ENCODE measurements around the gene MAPK14. TPM values are rescaled to one million over a fixed set of nuclear protein-coding genes. Genes with fewer than 3 reads are reported as not detected.

MAPK14 gene
- total and polyA plus RNA-seq, 5 donors from 2014 or later = 44.6 to 65.0 (median 53.8) TPM

DNA sequence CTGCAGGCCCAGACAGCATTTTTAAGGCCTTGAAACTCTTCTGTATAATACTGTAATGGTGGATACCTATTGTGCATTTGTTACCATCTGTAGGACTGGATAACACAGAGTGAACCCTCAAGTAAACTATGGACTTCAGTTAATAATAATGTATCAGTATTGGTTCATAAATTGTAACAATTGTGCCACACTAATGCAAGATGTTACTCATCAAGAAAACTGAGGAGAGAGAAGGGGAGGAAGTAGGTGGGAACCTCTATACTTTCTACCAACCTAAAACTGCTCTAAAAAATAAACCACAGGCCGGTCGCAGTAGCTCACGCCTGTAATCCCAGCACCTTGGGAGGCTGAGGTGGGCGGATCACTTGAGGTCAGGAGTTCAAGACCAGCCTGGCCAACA lies 113.5 kb downstream of the MAPK14 start:
- peaks cover 12% of the 10 kb centered on the region for H3K4me1 ChIP-seq (ENCODE audit: control insufficient read depth, insufficient read depth, low read length, poor library complexity, severe bottlenecking)
- peaks cover 21% of the 10 kb centered on the region for H3K36me3 Mint-ChIP-seq
- peak overlapping the region in 2 of 3 donors; percentile 67 to 87 for H3K27ac Mint-ChIP-seq
- H3K36me3 ChIP-seq (ENCODE audit: control insufficient read depth, insufficient read depth, low read length) = peaks cover 35% of the 10 kb centered on the region
- H3K9me3 Mint-ChIP-seq = peaks cover 0 to 2% (median 0%) of the 10 kb centered on the region in 7 donors
- no peak overlapping the region for H3K4me3 ChIP-seq (ENCODE audit: low read depth, low read length)
- no peak for ATAC-seq (ENCODE audit: low read depth in 2 of 2)
- H3K4me3 Mint-ChIP-seq = peak overlapping the region in 1 of 4 donors; percentile 1
- no peaks in the 10 kb centered on the region for H3K27me3 ChIP-seq (ENCODE audit: control insufficient read depth, insufficient read depth, low read length)
- no peaks in the 10 kb centered on the region for H3K27me3 Mint-ChIP-seq
- H3K9me3 ChIP-seq (ENCODE audit: control insufficient read depth in 2 of 2, low read length in 2 of 2) = no peaks in the 10 kb centered on the region
- DNase-seq = no peak
- H3K27ac ChIP-seq (ENCODE audit: insufficient read depth, low read length, poor library complexity, severe bottlenecking) = no peak overlapping the region
- peaks cover 0 to 42% (median 27%) of the 10 kb centered on the region in 4 donors for H3K4me1 Mint-ChIP-seq

- DNase-seq (no peak), ATAC-seq (ENCODE audit: low read depth in 2 of 2) (no peak)
- peaks cover 27% of the 10 kb centered on the region for H3K36me3 ChIP-seq (ENCODE audit: control insufficient read depth, insufficient read depth, low read length)
- H3K36me3 Mint-ChIP-seq = peaks cover 15% of the 10 kb centered on the region
- H3K27me3 ChIP-seq (ENCODE audit: control insufficient read depth, insufficient read depth, low read length) = no peaks in the 10 kb centered on the region
- H3K9me3 ChIP-seq (ENCODE audit: control insufficient read depth in 2 of 2, low read length in 2 of 2) = no peaks in the 10 kb centered on the region
- H3K27ac Mint-ChIP-seq = peak overlapping the region in 1 of 3 donors; percentile 60
- no peak overlapping the region for H3K4me3 ChIP-seq (ENCODE audit: low read depth, low read length)
- H3K4me1 ChIP-seq (ENCODE audit: control insufficient read depth, insufficient read depth, low read length, poor library complexity, severe bottlenecking) = peaks cover 20% of the 10 kb centered on the region
- peaks cover 0 to 2% (median 0%) of the 10 kb centered on the region in 7 donors for H3K9me3 Mint-ChIP-seq
- H3K4me3 Mint-ChIP-seq = no peak overlapping the region
- no peak overlapping the region for H3K27ac ChIP-seq (ENCODE audit: insufficient read depth, low read length, poor library complexity, severe bottlenecking)
- H3K4me1 Mint-ChIP-seq = peaks cover 5 to 48% (median 35%) of the 10 kb centered on the region in 4 donors
- H3K27me3 Mint-ChIP-seq = no peaks in the 10 kb centered on the region
These were observed 114.4 kb downstream of the MAPK14 start for GRCh38 chr6:36141961-36142360.

- H3K4me1 ChIP-seq (ENCODE audit: control insufficient read depth, insufficient read depth, low read length, poor library complexity, severe bottlenecking) = peaks cover 23% of the 10 kb centered on the region
- no peak overlapping the region for H3K27ac ChIP-seq (ENCODE audit: insufficient read depth, low read length, poor library complexity, severe bottlenecking)
- DNase-seq (no peak), ATAC-seq (ENCODE audit: low read depth in 2 of 2) (no peak)
- no peak overlapping the region for H3K4me3 Mint-ChIP-seq
- peaks cover 7 to 58% (median 42%) of the 10 kb centered on the region in 4 donors for H3K4me1 Mint-ChIP-seq
- H3K36me3 Mint-ChIP-seq = peaks cover 17% of the 10 kb centered on the region
- H3K27me3 ChIP-seq (ENCODE audit: control insufficient read depth, insufficient read depth, low read length) = no peaks in the 10 kb centered on the region
- H3K4me3 ChIP-seq (ENCODE audit: low read depth, low read length) = no peak overlapping the region
- H3K9me3 Mint-ChIP-seq = peaks cover 0 to 6% (median under 1%) of the 10 kb centered on the region in 7 donors
- peaks cover 21% of the 10 kb centered on the region for H3K36me3 ChIP-seq (ENCODE audit: control insufficient read depth, insufficient read depth, low read length)
- no peaks in the 10 kb centered on the region for H3K27me3 Mint-ChIP-seq
- peaks cover 0 to 5% of the 10 kb centered on the region in 2 experiments for H3K9me3 ChIP-seq (ENCODE audit: control insufficient read depth in 2 of 2, low read length in 2 of 2)
- H3K27ac Mint-ChIP-seq = peak overlapping the region; percentile 62 to 91 (median 65)
These were observed 115.6 kb downstream of the MAPK14 start for GRCh38 chr6:36142971-36143838.

- Histone ChIP-seq H3K4me3 (ENCODE audit: low read depth, low read length) (no peak overlapping the region), H3K4me1 (ENCODE audit: control insufficient read depth, insufficient read depth, low read length, poor library complexity, severe bottlenecking) (peaks cover 23% of the 10 kb centered on the region), H3K27me3 (ENCODE audit: control insufficient read depth, insufficient read depth, low read length) (no peaks in the 10 kb centered on the region), H3K27ac (ENCODE audit: insufficient read depth, low read length, poor library complexity, severe bottlenecking) (no peak overlapping the region), H3K36me3 (ENCODE audit: control insufficient read depth, insufficient read depth, low read length) (no peaks in the 10 kb centered on the region), H3K9me3 (ENCODE audit: control insufficient read depth in 2 of 2, low read length in 2 of 2) (peaks cover 0 to 5% of the 10 kb centered on the region in 2 experiments)
- H3K27me3 Mint-ChIP-seq = no peaks in the 10 kb centered on the region
- peaks cover 0 to 8% (median 2%) of the 10 kb centered on the region in 7 donors for H3K9me3 Mint-ChIP-seq
- H3K4me3 Mint-ChIP-seq = no peak overlapping the region
- ATAC-seq (ENCODE audit: low read depth in 2 of 2) (no peak), DNase-seq (no peak)
- H3K4me1 Mint-ChIP-seq = peaks cover 7 to 43% (median 32%) of the 10 kb centered on the region in 4 donors
- H3K27ac Mint-ChIP-seq = peak overlapping the region in 1 of 3 donors; percentile 48
- peaks cover 9% of the 10 kb centered on the region for H3K36me3 Mint-ChIP-seq
These were observed 117.9 kb downstream of the MAPK14 start for GRCh38 chr6:36145495-36145894.

GRCh38 chr6:36147294-36147693 lies 119.7 kb downstream of the MAPK14 start:
- no peak overlapping the region for H3K4me3 ChIP-seq (ENCODE audit: low read depth, low read length)
- no peaks in the 10 kb centered on the region for H3K27me3 ChIP-seq (ENCODE audit: control insufficient read depth, insufficient read depth, low read length)
- H3K27me3 Mint-ChIP-seq = no peaks in the 10 kb centered on the region
- H3K4me1 Mint-ChIP-seq = peaks cover 7 to 30% (median 19%) of the 10 kb centered on the region in 4 donors
- peaks cover 0 to 8% (median 2%) of the 10 kb centered on the region in 7 donors for H3K9me3 Mint-ChIP-seq
- no peak overlapping the region for H3K27ac ChIP-seq (ENCODE audit: insufficient read depth, low read length, poor library complexity, severe bottlenecking)
- H3K9me3 ChIP-seq (ENCODE audit: control insufficient read depth in 2 of 2, low read length in 2 of 2) = peaks cover 0 to 5% of the 10 kb centered on the region in 2 experiments
- H3K36me3 ChIP-seq (ENCODE audit: control insufficient read depth, insufficient read depth, low read length) = no peaks in the 10 kb centered on the region
- H3K27ac Mint-ChIP-seq = peak overlapping the region in 2 of 3 donors; percentile 78 to 87
- peak overlapping the region in 2 of 4 donors; percentile 1 to 59 for H3K4me3 Mint-ChIP-seq
- DNase-seq = no peak
- ATAC-seq (ENCODE audit: low read depth in 2 of 2) = peak in 1 of 2 donors; percentile 20
- peaks cover 12% of the 10 kb centered on the region for H3K4me1 ChIP-seq (ENCODE audit: control insufficient read depth, insufficient read depth, low read length, poor library complexity, severe bottlenecking)
- H3K36me3 Mint-ChIP-seq = peaks cover 9% of the 10 kb centered on the region

DNA sequence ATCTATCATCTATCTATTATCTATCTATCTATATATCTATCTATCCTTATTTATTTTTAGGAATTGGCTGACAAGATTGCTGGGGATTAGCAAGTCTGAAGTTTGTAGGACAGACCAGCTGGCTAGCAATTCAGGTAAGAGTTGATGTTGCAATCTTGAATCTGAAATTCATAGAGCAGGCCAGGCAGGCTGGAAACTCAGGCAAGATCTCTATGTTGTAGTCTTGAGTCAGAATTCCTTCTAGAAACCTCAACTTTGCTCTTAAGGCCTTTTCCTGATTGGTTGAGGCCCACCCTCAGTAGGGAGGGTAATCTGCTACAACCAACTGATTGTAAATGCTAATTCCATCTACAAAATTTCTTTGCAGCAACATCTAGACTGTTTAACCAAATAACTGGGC lies 121.9 kb downstream of the MAPK14 start:
- H3K4me3 ChIP-seq (ENCODE audit: low read depth, low read length) = no peak overlapping the region
- H3K9me3 ChIP-seq (ENCODE audit: control insufficient read depth in 2 of 2, low read length in 2 of 2) = peaks cover 0 to 5% of the 10 kb centered on the region in 2 experiments
- no peak overlapping the region for H3K27ac Mint-ChIP-seq
- no peak for DNase-seq
- H3K27me3 Mint-ChIP-seq = no peaks in the 10 kb centered on the region
- H3K9me3 Mint-ChIP-seq = peaks cover 0 to 8% (median 2%) of the 10 kb centered on the region in 7 donors
- no peak overlapping the region for H3K27ac ChIP-seq (ENCODE audit: insufficient read depth, low read length, poor library complexity, severe bottlenecking)
- ATAC-seq (ENCODE audit: low read depth in 2 of 2) = no peak
- H3K36me3 Mint-ChIP-seq = peaks cover 17% of the 10 kb centered on the region
- H3K27me3 ChIP-seq (ENCODE audit: control insufficient read depth, insufficient read depth, low read length) = no peaks in the 10 kb centered on the region
- H3K4me1 Mint-ChIP-seq = peaks cover 13 to 26% (median 19%) of the 10 kb centered on the region in 4 donors
- no peaks in the 10 kb centered on the region for H3K36me3 ChIP-seq (ENCODE audit: control insufficient read depth, insufficient read depth, low read length)
- no peak overlapping the region for H3K4me3 Mint-ChIP-seq
- H3K4me1 ChIP-seq (ENCODE audit: control insufficient read depth, insufficient read depth, low read length, poor library complexity, severe bottlenecking) = peaks cover 12% of the 10 kb centered on the region

DNA sequence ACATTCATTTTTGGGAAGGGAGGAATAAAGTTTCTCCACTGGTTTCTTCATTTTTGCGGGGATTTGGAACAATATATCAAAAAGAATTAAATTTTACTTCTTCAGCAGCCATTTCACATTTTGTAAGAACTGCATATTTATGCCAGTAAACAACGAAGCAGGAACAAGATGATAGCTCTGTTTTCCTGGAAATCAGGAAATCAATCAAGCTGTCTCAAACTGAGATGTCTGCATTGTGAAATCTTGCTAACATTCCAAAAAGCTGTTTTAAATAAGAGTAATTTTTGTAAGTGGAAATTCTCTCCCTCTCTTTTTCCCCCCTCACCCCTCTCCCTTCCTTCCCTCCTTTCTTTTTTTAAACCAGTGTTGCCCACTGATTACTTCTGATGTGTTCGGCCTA lies 122.7 kb downstream of the MAPK14 start:
- Histone ChIP-seq H3K27ac (ENCODE audit: insufficient read depth, low read length, poor library complexity, severe bottlenecking) (no peak overlapping the region), H3K27me3 (ENCODE audit: control insufficient read depth, insufficient read depth, low read length) (no peaks in the 10 kb centered on the region), H3K4me3 (ENCODE audit: low read depth, low read length) (no peak overlapping the region), H3K9me3 (ENCODE audit: control insufficient read depth in 2 of 2, low read length in 2 of 2) (peaks cover 0 to 5% of the 10 kb centered on the region in 2 experiments), H3K4me1 (ENCODE audit: control insufficient read depth, insufficient read depth, low read length, poor library complexity, severe bottlenecking) (peaks cover 12% of the 10 kb centered on the region), H3K36me3 (ENCODE audit: control insufficient read depth, insufficient read depth, low read length) (no peaks in the 10 kb centered on the region)
- Mint-ChIP-seq H3K4me1 (peaks cover 13 to 26% (median 19%) of the 10 kb centered on the region in 4 donors), H3K27me3 (no peaks in the 10 kb centered on the region), H3K36me3 (peaks cover 23% of the 10 kb centered on the region), H3K9me3 (peaks cover 0 to 8% (median 3%) of the 10 kb centered on the region in 7 donors), H3K27ac (no peak overlapping the region), H3K4me3 (no peak overlapping the region)
- no peak for DNase-seq
- no peak for ATAC-seq (ENCODE audit: low read depth in 2 of 2)
